Retinal pigment epithelial cell (primary cell): ENCODE results near the gene EML1.

ENCODE experiments used
- DNase-seq: peaks from one replicate; pipeline ENCODE4 v3.0.0-alpha.2; 2010; ENCODE audit warnings: low read depth
- H3K4me3 ChIP-seq: 2 replicates; pipeline ENCODE4 v1.5.1; 2011; ENCODE audit warnings: mild to moderate bottlenecking, low read length, control low read depth, moderate library complexity
- TF ChIP-seq, protein P1 (sequence below): conservative IDR thresholded peaks from 2 replicates; pipeline ENCODE4 v1.5.1; 2011; ENCODE audit warnings: low read depth, low read length, control low read depth, inconsistent platforms

EML1 gene

DNA sequence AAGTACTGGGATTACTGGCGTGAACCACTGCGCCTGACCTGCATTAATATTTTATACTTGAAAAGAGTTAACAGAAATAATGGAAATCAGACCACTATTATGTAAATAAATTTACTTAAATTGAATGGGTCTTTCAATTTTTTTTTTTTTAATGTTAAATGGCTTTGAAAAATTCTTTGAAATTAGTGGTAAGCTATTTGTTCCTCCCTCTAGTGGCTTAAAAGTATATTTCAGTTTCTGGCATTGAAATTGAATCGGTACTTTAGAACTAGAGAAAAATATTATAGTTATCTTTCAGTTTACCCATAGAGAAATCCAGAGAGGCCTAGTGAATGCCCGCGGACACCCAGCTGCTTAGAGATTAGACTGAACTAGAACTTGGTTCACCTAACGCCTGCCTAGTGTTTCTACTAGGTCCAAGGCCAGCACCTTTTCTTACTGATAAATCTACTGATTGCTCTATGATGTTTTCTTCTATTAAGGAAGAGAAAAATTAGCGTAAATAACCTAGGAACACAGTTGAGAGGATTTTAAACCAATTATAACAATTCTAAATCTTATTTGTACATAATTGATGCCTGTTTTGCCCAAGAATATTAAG, 106.5 kb downstream of the EML1 start:
- TF ChIP-seq, protein P1, sequence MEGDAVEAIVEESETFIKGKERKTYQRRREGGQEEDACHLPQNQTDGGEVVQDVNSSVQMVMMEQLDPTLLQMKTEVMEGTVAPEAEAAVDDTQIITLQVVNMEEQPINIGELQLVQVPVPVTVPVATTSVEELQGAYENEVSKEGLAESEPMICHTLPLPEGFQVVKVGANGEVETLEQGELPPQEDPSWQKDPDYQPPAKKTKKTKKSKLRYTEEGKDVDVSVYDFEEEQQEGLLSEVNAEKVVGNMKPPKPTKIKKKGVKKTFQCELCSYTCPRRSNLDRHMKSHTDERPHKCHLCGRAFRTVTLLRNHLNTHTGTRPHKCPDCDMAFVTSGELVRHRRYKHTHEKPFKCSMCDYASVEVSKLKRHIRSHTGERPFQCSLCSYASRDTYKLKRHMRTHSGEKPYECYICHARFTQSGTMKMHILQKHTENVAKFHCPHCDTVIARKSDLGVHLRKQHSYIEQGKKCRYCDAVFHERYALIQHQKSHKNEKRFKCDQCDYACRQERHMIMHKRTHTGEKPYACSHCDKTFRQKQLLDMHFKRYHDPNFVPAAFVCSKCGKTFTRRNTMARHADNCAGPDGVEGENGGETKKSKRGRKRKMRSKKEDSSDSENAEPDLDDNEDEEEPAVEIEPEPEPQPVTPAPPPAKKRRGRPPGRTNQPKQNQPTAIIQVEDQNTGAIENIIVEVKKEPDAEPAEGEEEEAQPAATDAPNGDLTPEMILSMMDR, result peak; percentile 52
- no peak for DNase-seq
- H3K4me3 ChIP-seq, result no peak overlapping the region

DNA sequence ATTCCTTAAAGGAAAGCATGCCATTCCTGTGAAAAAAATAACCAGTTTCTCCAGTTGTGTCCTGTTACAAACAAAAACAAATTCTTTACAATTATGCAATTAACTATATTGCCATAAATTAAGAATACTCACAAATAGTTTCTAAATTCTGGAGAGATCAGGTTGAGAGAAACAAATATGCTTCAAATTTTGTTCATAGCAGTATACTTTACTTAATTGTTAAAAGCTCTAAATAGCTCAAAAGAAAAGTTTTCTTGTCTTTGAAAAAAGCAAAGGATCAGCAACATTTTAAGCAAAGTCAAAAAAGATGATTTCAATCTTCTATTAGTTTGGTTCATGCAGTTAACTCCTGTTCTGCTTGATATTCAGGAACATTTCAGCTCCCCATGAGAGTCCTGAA, 109.7 kb downstream of the EML1 start:
- TF ChIP-seq, protein P1, result no peak
- DNase-seq, result no peak
- no peak overlapping the region for H3K4me3 ChIP-seq

DNA sequence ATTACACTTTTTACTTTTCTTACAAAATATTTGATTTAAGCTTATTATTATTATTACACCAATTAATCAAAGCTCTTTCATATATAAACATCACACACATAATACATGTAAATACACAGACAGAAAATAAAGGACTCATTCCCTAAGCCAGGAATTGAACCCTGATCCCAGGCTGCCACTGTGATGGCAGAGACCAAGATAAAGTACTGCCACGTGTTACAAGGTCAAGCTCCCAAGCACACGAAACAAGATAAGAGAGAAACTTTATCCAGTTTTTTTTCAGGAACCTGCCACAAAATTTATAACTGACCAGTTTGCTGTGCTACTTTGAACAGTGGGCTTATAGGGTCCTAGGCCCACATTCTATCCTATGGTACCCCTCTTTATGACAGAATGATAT, 111.3 kb downstream of the EML1 start:
- TF ChIP-seq, protein P1, result no peak
- no peak overlapping the region for H3K4me3 ChIP-seq
- DNase-seq, result no peak

DNA sequence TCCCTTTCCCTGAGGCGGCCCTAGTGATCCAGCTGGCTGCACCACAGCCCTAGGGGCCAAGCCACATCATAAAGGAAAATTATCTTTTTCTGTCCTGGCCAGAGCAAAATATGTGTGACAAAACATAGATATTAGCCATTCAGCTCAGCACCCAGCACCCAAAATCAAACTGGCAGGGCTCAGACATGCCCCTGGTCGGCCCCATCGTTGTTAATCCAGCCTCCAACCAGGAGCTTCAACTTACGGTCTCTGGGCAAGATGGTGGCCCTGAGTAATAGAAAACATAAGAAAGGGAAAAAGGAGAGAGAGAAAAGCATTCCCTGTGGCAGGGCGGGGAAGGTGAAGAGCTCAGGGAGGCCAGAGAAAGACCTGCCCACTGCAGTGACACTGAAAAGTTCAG, 111.9 kb downstream of the EML1 start:
- TF ChIP-seq, protein P1, result no peak

DNA sequence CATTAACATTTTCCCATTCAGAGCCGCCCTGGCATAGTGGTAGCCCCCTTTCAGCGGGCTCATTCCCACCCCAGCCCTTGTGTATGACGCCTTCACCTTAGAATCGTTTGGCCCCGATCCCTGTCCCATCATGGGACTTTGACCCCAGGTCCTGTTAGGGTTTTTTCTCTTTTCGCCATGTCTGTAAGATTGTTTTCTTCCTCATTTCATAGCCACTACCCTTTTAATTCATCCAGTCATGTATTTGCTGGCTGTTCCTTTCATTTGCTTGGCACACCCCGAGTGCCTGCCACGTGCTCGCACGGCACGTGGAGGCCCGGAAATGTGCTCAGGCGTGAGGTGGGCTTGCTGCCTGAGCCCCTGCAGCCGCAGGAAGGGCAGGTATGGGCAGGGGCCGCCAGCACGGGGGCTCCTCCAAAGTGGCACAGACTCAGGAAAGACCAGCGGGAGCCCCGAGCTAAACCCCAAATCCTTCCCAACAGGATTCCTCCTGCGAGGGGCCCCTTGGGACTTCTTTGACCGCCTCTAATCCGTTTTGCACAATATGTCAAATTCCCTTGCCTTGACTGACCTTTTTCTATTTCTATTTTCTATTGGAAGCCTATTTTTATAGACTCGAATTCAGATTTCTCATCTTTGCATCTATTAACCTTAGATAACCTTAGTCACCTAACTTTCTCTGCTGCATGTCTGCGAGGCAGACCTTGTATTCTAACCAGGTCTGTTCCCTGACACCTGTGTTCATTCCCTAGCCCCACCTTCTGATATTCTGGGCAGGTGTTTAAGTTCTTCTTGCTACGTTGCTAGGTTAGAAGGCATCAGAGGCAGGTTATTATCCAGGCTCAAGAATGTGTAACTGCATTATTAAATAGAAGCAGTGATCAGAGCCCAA, 114.8 kb downstream of the EML1 start:
- no peak overlapping the region for H3K4me3 ChIP-seq
- TF ChIP-seq, protein P1, result no peak
- no peak for DNase-seq

More for the DNA sequence above, 111.9 kb downstream of the EML1 start:
- no peak overlapping the region for H3K4me3 ChIP-seq
- no peak for DNase-seq

DNA sequence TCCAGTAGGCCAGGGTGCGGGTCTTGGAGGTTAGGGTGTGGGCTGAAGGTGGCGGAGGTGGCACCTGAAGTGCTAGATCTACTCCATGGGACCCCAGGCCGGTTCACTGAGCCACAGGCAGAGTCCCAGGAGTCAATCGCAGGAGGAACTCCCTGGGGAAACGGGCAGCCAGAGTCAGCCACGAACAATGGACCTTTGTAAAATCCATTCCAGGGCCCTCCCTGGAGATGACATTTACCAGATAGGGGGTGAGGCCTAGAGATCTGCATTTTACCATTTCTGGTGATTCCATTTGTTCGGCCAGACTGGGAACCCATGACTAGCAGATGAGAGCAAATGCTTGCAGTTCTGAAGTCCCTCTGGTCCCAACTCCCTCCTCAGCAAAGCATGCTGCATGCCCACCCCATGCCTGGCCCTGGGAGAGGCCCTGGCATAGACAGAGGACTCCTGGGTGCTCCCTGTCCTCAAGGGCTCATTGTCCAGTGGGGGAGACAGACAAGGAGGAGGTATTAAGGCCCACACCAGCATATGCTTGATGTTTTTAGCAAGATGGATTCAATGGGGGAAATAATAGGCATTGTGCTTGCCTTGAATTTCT, 115.5 kb downstream of the EML1 start:
- no peak for DNase-seq
- TF ChIP-seq, protein P1, result no peak
- H3K4me3 ChIP-seq, result no peak overlapping the region
